Cardiac muscle cell (in vitro differentiated cells and primary cell): ENCODE data around the gene IFT22. TPM values are rescaled to one million over a fixed set of nuclear protein-coding genes. Genes with fewer than 3 reads are reported as not detected.

Experiments
- DNase-seq, 2 donors: peaks; one replicate each; pipeline versions ENCODE4 v3.0.0 to v3.0.0-alpha.2; 2010 to 2017; ENCODE audit warnings: low read depth in 1 of 2, low spot score in 1 of 2
- H3K27ac ChIP-seq: fragments of 200-600 bp; sonication (generic); 2 replicates; pipeline ENCODE4 v1.5.1; 2016
- H3K27me3 ChIP-seq: fragments of 200-600 bp; sonication (generic); 2 replicates; pipeline ENCODE4 v1.6.0; 2016; ENCODE audit warnings: control low read depth
- H3K36me3 ChIP-seq: fragments of 200-600 bp; sonication (generic); 2 replicates; pipeline ENCODE4 v1.5.1; 2016; ENCODE audit warnings: control low read depth
- H3K4me1 ChIP-seq: fragments of 200-600 bp; sonication (generic); 2 replicates; pipeline ENCODE4 v1.8.1; 2017; ENCODE audit warnings: low read depth, mild to moderate bottlenecking, mixed run types
- H3K4me3 ChIP-seq: fragments of 200-600 bp; sonication (generic); 2 replicates; pipeline ENCODE4 v1.5.1; 2016; ENCODE audit warnings: mild to moderate bottlenecking
- H3K9me3 ChIP-seq: fragments of 200-600 bp; sonication (generic); 2 replicates; pipeline ENCODE4 v1.5.1; 2017; ENCODE audit warnings: low read depth, mild to moderate bottlenecking, control low read depth
- CTCF ChIP-seq: IDR thresholded peaks from 2 replicates; pipeline ENCODE4 v1.5.1; 2012; ENCODE audit warnings: low read depth, mild to moderate bottlenecking, low read length
- polyA plus RNA-seq: library from polyadenylated mRNA; unstranded; fragments of >200 nt; fragmentation: Nextera tagmentation; extraction: Ambion mirVana; gene quantifications from 2 replicates; pipeline ENCODE4 v1.2.1, GENCODE V29; 2016
- total RNA-seq: library from RNA; depleted of rRNA; stranded (reverse); fragments of >200 nt; gene quantifications from 2 replicates; pipeline ENCODE4 v1.2.3, GENCODE V29; 2016

Gene IFT22
- total RNA-seq (36.4 and 36.6 TPM in 2 replicates), polyA plus RNA-seq (64.7 and 65.4 TPM in 2 replicates)

GRCh38 chr7:101321491-101322401 lies at the start of gene IFT22:
IFT22 (minus strand) TSS chr7:101321812; CDS start chr7:101321709, 103 bp downstream.
- DNase-seq, result peak; percentile 93 to 99
- Histone ChIP-seq H3K27ac (peak within 1 kb of the TSS; percentile 92), H3K9me3 (no peaks in the 10 kb centered on the region), H3K27me3 (no peaks in the 10 kb centered on the region), H3K4me1 (peaks cover 9% of the 10 kb centered on the region), H3K36me3 (no peaks in the 10 kb centered on the region), H3K4me3 (peak within 1 kb of the TSS; percentile 92)
- TF ChIP-seq CTCF, result peak; percentile 54

GRCh38 chr7:101370836-101371235 lies 49.2 kb upstream of the IFT22 start:
- TF ChIP-seq CTCF, result no peak
- Histone ChIP-seq H3K4me3 (no peak overlapping the region), H3K27me3 (no peaks in the 10 kb centered on the region), H3K36me3 (no peaks in the 10 kb centered on the region), H3K9me3 (no peaks in the 10 kb centered on the region), H3K27ac (no peak overlapping the region), H3K4me1 (no peaks in the 10 kb centered on the region)
- no peak for DNase-seq

GRCh38 chr7:101368422-101369165 lies 47.0 kb upstream of the IFT22 start:
- no peak for TF ChIP-seq CTCF
- Histone ChIP-seq H3K9me3 (no peaks in the 10 kb centered on the region), H3K36me3 (no peaks in the 10 kb centered on the region), H3K4me3 (no peak overlapping the region), H3K27ac (no peak overlapping the region), H3K4me1 (no peaks in the 10 kb centered on the region), H3K27me3 (no peaks in the 10 kb centered on the region)
- DNase-seq, result no peak

- Histone ChIP-seq H3K27ac (no peak overlapping the region), H3K4me3 (no peak overlapping the region), H3K9me3 (no peaks in the 10 kb centered on the region), H3K36me3 (no peaks in the 10 kb centered on the region), H3K4me1 (no peaks in the 10 kb centered on the region), H3K27me3 (no peaks in the 10 kb centered on the region)
- no peak for TF ChIP-seq CTCF
- no peak for DNase-seq
Measured at GRCh38 chr7:101367676-101368075, 46.1 kb upstream of the IFT22 start.

GRCh38 chr7:101365956-101366355 lies 44.3 kb upstream of the IFT22 start:
- no peak for DNase-seq
- Histone ChIP-seq H3K9me3 (no peaks in the 10 kb centered on the region), H3K27ac (no peak overlapping the region), H3K27me3 (peaks cover 7% of the 10 kb centered on the region), H3K4me3 (no peak overlapping the region), H3K36me3 (no peaks in the 10 kb centered on the region), H3K4me1 (no peaks in the 10 kb centered on the region)
- no peak for TF ChIP-seq CTCF
